H1 (cell line): ENCODE measurements around the gene CYTH1.

Source experiments
- ASH2L ChIP-seq: fragments of 200-600, 300-600 bp; sonication (generic); IDR thresholded peaks from one replicate; pipeline ENCODE4 v1.7.1; 2017; ENCODE audit warnings: low read length
- CREB1 ChIP-seq: IDR thresholded peaks from 2 replicates; pipeline ENCODE4 v1.6.1; 2012; ENCODE audit warnings: inconsistent platforms
- JUND ChIP-seq: IDR thresholded peaks from 2 replicates; pipeline ENCODE4 v1.6.1; 2011; ENCODE audit warnings: mild to moderate bottlenecking, improper control_type of control experiment, low read length
- POLR2A ChIP-seq, 2 experiments: IDR thresholded peaks; 1 replicate in 1 of 2; 2 replicates in 1 of 2; pipeline ENCODE4 v1.6.1; 2011; ENCODE audit warnings: low read depth in 2 of 2, low read length in 2 of 2, mild to moderate bottlenecking in 2 of 2; ENCODE audit errors: control extremely low read depth in 1 of 2
- POLR2AphosphoS5 ChIP-seq: IDR thresholded peaks from 2 replicates; pipeline ENCODE4 v1.6.1; 2011; ENCODE audit warnings: low read depth, low read length
- RAD21 ChIP-seq, 2 experiments: IDR thresholded peaks in 1 of 2; conservative IDR thresholded peaks in 1 of 2; 2 replicates each; pipeline ENCODE4 v1.6.1; 2011; ENCODE audit warnings: low read depth in 2 of 2, low read length in 2 of 2, improper control_type of control experiment in 1 of 2, inconsistent platforms in 1 of 2, mild to moderate bottlenecking in 1 of 2, moderate library complexity in 1 of 2
- SRF ChIP-seq: IDR thresholded peaks from 2 replicates; pipeline ENCODE4 v1.6.1; 2011; ENCODE audit warnings: mild to moderate bottlenecking, low read depth, low read length, moderate library complexity
- TF ChIP-seq, protein P1 (sequence below): IDR thresholded peaks from 2 replicates; pipeline ENCODE4 v1.6.1; 2011; ENCODE audit warnings: low read length, improper control_type of control experiment
- TF ChIP-seq, protein P2 (sequence below): IDR thresholded peaks from 2 replicates; pipeline ENCODE4 v1.6.1; 2012; ENCODE audit warnings: inconsistent platforms

DNA sequence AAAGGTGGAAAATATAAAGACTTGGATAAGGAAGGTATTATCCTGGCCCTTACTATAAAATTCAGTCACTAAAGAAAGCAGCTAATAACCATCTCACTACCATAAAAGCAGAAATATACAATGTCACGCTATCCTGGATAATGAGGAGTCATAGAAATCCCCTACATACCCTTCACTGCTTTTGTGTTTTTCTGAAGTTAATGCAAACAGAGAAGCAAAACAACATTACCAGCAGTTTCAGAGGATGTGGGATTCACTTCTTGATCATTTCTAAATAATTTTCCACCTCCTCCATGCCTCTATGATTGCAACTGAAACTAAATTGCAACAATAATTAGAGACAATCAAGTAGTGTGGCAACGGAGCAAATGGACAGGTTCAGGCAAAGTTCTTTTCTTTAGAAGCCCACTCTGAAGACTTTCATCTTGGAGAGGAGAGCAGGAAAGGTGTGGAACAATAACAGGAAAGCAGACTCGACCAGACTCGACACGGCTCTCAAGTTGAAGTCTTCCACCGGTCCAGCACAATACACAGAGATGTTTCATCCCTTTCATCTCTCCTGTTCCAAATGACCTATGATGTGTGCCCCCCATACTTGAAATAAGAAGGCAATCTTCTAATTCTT lies 10.2 kb downstream of the CYTH1 start:
- TF ChIP-seq SRF = no peak
- TF ChIP-seq, protein P1, sequence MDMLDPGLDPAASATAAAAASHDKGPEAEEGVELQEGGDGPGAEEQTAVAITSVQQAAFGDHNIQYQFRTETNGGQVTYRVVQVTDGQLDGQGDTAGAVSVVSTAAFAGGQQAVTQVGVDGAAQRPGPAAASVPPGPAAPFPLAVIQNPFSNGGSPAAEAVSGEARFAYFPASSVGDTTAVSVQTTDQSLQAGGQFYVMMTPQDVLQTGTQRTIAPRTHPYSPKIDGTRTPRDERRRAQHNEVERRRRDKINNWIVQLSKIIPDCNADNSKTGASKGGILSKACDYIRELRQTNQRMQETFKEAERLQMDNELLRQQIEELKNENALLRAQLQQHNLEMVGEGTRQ = no peak
- TF ChIP-seq CREB1 = no peak
- no peak for TF ChIP-seq JUND
- TF ChIP-seq POLR2A (IDR thresholded peaks at IDR 0.05; ENCODE audit: control extremely low read depth in 1 of 2, low read depth in 2 of 2, low read length in 2 of 2) = no peak
- TF ChIP-seq POLR2AphosphoS5 = no peak
- TF ChIP-seq RAD21 (IDR thresholded peaks at IDR 0.05 in 1 of 2, conservative IDR thresholded peaks at IDR 0.05 in 1 of 2; ENCODE audit: low read depth in 2 of 2, low read length in 2 of 2) = no peak
- no peak for TF ChIP-seq ASH2L
- TF ChIP-seq, protein P2, sequence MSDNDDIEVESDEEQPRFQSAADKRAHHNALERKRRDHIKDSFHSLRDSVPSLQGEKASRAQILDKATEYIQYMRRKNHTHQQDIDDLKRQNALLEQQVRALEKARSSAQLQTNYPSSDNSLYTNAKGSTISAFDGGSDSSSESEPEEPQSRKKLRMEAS = no peak
